VCaP (cell line): ENCODE data around the gene AKT2.

Experiments used
- H3K27ac ChIP-seq: fragments of 450-650 bp; 2 replicates; pipeline ENCODE4 v1.5.1; 2017
- CTCF ChIP-seq: fragments of 450-650 bp; conservative IDR thresholded peaks from 2 replicates; pipeline ENCODE4 v1.5.1; 2017; ENCODE audit warnings: mild to moderate bottlenecking, moderate library complexity

The AKT2 gene

GRCh38 chr19:40231544-40232424, 53.4 kb downstream of the AKT2 start:
- no peak overlapping the region for H3K27ac ChIP-seq
- TF ChIP-seq CTCF, result no peak

- no peak overlapping the region for H3K27ac ChIP-seq
- TF ChIP-seq CTCF, result no peak
Observed at GRCh38 chr19:40231057-40231456, 54.1 kb downstream of the AKT2 start.

- H3K27ac ChIP-seq, result no peak overlapping the region
- no peak for TF ChIP-seq CTCF
Observed at GRCh38 chr19:40229926-40230417, 55.2 kb downstream of the AKT2 start.

GRCh38 chr19:40229484-40229883, 55.7 kb downstream of the AKT2 start:
- no peak for TF ChIP-seq CTCF
- no peak overlapping the region for H3K27ac ChIP-seq

- no peak for TF ChIP-seq CTCF
- H3K27ac ChIP-seq, result no peak overlapping the region
Observed at GRCh38 chr19:40228863-40229262, 56.3 kb downstream of the AKT2 start.

GRCh38 chr19:40228346-40228745, 56.8 kb downstream of the AKT2 start:
- TF ChIP-seq CTCF, result no peak
- no peak overlapping the region for H3K27ac ChIP-seq

GRCh38 chr19:40225440-40226305, 59.5 kb downstream of the AKT2 start:
- peak; percentile 49 for TF ChIP-seq CTCF
- H3K27ac ChIP-seq, result peak overlapping the region; percentile 58
